ENCODE data around the gene LMNTD1. TPM values are rescaled to one million over a fixed set of nuclear protein-coding genes. Genes with fewer than 3 reads are reported as not detected.
"Not testable (repeated sequence)": the region's sequence is repeated elsewhere in the genome, so short reads cannot be mapped to it uniquely, and the experiment has no call there.

The LMNTD1 gene
- total RNA-seq, 1 donor from 2014 or later = not detected

DNA sequence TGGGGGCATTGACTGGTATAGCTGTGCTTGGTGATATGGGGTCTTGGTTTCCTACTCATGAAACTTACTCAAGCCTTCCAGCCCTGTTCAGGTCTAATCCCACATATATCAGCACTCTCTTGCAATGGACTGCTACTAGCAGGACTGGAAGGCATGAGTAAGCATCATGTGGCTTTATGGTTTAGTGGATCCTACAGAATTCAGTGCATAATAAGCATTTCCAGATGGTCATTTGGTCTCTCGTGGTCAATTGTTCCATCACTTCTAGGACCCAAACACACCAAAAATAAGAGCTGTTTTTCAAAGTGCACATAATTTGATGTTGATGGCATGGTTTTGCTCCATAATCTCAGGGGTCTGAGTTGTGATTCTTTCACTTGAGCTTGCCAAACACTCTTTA, 114.4 kb downstream of the LMNTD1 start:
- no peak for ATAC-seq (ENCODE audit: poor library complexity)
- intact Hi-C loops (cut with DNase I) = loop anchor here (5.0 kb wide), 1 partner anchor 594 kb away; no protein-coding TSS in a partner anchor
- no peak for DNase-seq

DNA sequence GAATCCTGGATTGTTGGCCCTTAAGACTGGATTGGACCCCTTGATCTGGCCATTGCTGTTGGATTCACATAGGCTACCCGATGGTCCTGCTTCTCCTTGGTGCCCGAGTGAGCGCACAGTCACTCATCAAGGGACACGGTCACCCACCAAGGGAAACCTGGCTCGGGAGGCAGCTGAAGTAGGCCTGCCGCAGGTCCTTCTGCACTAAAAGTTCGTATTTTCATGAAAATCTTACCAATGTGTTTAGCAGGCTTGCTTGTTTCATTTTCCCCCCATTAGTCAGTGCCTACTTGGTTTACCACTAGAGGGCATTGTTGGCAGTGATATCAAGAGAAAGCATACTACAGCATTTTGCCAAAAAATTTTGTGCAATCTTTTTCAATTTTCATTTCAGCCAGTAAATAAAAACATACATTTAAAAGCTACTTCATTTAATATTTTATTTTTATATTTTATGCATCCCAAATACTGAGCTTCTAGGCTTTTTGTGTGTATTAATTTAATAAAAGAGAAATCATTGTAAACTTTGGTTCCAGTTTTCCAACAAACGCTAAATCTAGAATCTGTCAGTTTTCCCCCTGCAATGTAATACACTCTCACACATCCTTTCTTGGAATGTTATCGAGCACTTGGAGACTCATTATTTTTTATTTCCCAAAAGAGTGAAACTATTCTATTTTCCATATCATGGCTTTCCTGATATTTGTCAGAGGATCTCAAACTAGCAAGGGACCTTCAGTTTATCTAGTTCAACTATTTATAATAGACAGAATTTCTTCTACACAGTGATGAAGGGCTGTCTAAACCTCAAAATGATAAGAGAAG, 116.7 kb downstream of the LMNTD1 start:
- ATAC-seq (ENCODE audit: poor library complexity) = peak; percentile 88
- intact Hi-C loops (cut with DNase I) = loop anchor here (5.0 kb wide), 1 partner anchor 596 kb away; no protein-coding TSS in a partner anchor
- DNase-seq = no peak

DNA sequence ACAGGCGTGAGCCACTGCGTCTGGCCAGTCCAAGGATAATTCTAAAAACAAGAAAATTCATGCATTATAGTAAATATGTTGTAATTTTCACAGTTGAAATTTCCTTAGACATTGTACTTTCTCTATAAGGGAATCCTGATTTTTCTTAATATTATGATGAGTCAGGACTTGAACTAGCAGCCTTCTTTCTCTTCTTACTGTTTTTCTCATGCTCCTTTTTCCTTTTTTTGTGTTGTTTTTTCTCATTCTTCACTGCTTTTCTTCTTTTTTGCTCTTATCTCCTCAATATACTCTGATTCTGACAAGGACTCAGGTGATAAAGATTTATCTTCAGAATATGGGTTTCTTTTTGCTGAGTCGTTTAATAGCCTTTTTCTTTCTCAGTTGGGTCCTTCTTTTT, 117.7 kb downstream of the LMNTD1 start:
- intact Hi-C loops (cut with DNase I) = loop anchor here (5.0 kb wide), 1 partner anchor 597 kb away; no protein-coding TSS in a partner anchor
- no peak for DNase-seq
- no peak for ATAC-seq (ENCODE audit: poor library complexity)

DNA sequence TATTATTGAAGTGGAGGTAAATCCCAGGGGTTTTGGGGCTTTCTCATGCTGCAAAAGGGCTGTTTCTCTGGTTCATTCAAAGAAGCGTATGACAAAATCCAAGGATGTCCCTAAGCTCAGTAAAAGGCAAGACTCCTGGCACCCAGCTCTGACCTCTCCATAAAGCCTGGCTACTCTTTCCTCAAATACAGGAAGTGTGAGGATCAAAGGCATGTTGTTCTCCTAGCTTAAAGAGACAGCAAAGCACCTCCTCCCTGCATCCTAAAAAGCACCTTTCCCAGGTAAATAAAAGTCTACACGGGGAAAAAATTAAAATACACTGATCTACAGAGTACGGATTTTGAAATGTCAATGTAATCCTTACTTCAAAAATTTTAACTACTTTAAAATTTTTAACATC, 118.6 kb downstream of the LMNTD1 start:
- DNase-seq (no peak), ATAC-seq (ENCODE audit: poor library complexity) (no peak)
- intact Hi-C loops (cut with DNase I) = no loop called here

DNA sequence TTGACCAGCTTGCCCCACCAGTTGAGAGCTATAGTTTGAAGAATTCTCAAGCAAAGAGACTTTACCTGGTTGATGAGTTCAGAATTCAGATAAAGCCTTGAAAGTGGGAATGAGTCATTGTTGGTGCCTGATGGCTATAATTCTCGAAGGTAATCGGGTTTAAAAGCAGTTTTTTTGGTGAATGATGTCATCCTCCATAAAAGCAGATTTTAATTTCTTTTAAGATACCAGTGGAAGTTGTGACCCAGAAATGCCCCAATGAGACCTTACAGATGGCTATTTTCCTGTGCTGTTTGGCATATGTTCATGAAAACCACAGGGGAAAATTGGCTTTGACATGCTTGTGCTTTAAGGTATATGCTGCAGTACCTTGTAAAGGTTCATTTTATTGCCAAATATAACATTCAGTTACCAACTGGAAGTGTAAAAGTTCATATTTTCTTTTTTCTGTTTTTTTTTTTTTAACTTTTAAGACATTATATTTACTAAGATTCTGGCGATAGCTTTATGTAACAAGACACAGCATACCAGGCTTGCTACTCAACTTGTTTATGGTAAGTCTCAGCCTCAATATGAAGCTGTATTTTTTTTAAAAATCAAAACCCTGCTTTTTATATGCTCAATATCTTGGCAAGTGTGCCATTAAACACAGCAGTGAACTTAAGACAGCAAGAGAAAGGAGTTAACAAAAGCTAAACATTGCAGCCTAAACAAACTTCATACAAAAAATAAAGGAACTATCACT, 119.3 kb downstream of the LMNTD1 start:
- intact Hi-C loops (cut with DNase I) = no loop called here
- DNase-seq (no peak), ATAC-seq (ENCODE audit: poor library complexity) (no peak)

DNA sequence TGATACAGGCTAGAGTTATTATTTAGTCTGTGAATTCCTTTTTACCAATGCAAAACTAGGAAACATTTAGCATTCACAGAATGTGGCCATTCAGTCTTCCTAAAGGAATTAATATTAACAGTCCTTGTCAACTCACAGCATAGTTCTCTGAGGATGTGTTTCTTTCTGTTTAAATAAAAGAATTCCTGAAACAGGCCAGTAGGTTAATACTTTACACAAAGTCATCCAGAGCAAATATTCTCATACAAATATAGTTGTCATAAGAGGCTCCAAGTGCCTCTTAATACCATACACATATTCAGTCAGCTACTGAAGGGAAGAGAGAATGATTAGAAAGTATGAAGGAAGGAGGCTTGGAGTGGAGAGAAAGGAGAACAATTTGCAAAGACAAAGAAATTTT, 120.1 kb downstream of the LMNTD1 start:
- ATAC-seq (ENCODE audit: poor library complexity) = no peak
- intact Hi-C loops (cut with DNase I) = no loop called here
- no peak for DNase-seq

DNA sequence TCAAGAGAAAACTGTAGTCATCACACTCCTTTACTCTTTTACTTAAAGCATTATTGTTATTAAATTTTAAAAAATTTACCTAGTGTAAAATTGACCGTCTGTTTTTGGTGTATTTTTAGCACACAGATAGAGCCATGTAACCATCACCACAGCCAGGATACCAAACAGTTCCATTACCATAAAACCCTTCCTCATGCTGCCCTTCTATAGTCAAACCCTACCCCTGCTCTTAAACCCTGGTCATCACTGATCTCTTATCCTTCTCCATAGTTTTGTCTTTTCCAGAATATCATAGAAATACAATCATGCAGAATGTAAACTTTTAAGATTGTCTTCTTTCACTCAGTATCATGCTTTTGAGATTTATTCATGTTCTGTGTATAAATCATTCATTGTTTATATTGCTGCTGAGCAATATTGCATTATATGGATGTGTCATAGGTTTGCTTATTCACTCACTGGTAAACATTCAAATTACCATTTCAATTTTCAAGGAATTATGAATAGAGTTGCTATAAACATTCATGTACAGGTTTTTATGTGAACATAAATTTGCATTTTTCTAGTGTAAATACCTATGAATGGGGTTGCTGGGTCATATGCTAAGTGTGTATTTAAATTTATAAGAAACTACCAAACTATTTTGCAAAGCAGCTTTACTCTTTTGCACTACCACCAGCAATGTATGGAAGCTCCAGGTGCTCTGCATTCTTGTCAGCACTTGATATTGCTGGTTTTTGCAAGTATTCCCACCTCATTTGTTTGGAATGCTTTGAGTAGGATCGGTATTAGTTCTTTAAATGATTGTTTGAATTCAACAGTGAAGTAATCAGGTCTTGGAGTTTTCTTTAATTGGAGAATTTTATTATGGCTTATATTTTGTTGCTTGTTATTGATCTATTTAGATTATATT, 125.5 kb downstream of the LMNTD1 start:
- intact Hi-C loops (cut with DNase I) = no loop called here
- no peak for ATAC-seq (ENCODE audit: poor library complexity)
- no peak for DNase-seq

DNA sequence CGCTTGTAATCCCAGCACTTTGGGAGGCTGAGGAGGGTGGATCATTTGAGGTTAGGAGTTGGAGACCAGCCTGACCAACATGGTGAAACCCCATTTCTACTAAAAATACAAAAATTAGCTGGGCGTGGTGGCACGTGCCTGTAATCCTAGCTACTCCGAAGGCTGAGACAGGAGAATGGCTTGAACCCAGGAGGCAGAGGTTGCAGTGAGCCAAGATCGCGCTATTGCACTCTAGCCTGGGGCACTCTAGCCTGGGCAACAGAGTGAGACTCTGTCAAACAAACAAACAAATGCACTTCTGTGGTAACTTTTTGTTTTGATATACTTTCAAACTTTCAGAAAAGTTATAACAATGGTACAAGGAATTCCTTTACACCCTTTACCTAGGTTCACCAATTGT, 126.3 kb downstream of the LMNTD1 start:
- DNase-seq; intact Hi-C loops (cut with DNase I); ATAC-seq (ENCODE audit: poor library complexity): not testable (repeated sequence)
